Measurements from ENCODE around the gene ABCC11. TPM values are rescaled to one million over a fixed set of nuclear protein-coding genes. Genes with fewer than 3 reads are reported as not detected.
A peak's percentile ranks its signal among the peaks of the same experiment; 100 is the strongest.
"Not testable (repeated sequence)": the region's sequence is repeated elsewhere in the genome, so short reads cannot be mapped to it uniquely, and the experiment has no call there.

Gene ABCC11
- total RNA-seq, 2 donors from 2014 or later, result not detected

DNA sequence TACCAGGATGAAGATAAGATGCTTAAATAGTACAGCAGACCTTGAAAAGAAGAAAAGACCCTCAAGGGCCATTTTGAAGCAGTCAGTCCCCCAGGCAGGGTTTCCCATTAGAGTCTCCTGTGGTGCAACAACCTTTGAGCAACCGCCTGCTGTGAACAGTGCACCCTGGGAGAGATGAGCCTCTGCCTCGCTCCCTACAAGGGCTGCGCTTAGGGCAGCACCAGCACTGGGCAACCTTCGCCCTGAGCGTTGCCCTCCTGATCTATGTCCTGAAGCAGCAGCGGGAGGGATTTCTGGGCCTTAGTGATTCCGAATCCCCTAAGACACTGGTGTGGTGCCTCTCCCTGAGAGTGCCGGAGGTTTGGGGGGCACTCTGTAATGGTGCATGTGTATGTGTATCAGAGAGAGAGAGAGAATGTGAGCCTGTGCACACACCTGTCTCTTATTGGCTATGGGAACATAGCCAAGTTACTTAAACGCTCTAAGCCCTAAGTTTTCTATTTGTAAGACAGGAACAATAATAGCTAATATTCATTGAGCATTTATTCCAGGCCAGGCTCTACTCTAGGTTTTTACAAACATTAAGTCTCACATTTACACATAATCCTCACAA is 66.4 kb downstream of the ABCC11 start:
- peaks cover 17 to 20% of the 10 kb centered on the region in 2 donors for H3K27me3 Mint-ChIP-seq
- no peak overlapping the region for H3K4me3 Mint-ChIP-seq
- H3K27ac Mint-ChIP-seq, result no peak overlapping the region
- DNase-seq (ENCODE audit: low spot score) (no peak), ATAC-seq (no peak)
- no peaks in the 10 kb centered on the region for H3K4me1 Mint-ChIP-seq (ENCODE audit: low read depth in 2 of 2)
- H3K9me3 Mint-ChIP-seq, result no peaks in the 10 kb centered on the region
- H3K36me3 Mint-ChIP-seq, result no peaks in the 10 kb centered on the region

DNA sequence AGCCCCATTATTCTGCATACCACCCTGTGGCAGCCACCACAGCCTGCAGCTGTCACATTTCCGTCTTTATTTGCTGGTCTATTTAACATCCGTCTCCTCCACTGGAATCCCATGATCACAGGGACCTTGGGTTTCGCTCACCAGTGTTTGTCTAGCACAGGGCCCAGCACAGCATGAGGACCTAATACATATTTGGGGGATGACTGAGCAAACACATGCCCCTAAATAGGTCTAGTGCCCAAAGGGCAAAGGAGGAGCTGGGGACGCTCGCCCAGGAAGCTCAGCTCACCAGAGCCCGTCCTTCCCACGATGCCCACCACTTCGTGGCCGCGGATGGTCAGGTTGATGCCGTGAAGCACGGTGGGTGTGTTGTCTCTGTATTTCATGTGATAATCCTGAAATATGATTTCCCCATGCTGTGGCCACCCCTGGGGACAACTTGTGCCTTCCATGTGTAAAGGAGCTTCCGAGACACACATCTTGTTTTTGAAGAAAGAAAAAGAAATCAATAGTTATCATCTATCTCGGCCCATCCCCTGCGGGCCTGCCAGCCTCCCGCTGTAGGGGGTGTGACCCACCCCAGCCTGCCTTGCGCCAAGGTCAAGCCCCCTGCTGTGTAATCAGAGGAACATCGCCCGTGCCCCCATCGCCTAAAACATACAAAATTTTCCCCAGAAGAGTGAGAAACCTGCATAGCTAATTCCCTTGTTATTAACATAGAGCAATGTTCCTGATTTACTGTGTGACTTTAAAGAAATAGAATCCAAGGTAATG is 70.5 kb downstream of the ABCC11 start:
- no peak overlapping the region for H3K27ac Mint-ChIP-seq
- H3K27me3 Mint-ChIP-seq, result peaks cover 19 to 23% of the 10 kb centered on the region in 2 donors
- no peaks in the 10 kb centered on the region for H3K36me3 Mint-ChIP-seq
- no peaks in the 10 kb centered on the region for H3K9me3 Mint-ChIP-seq
- no peak for DNase-seq (ENCODE audit: low spot score)
- no peak overlapping the region for H3K4me3 Mint-ChIP-seq
- ATAC-seq, result no peak
- H3K4me1 Mint-ChIP-seq (ENCODE audit: low read depth in 2 of 2), result no peaks in the 10 kb centered on the region

GRCh38 chr16:48173889-48174288 is 73.5 kb downstream of the ABCC11 start:
- no peaks in the 10 kb centered on the region for H3K4me1 Mint-ChIP-seq (ENCODE audit: low read depth in 2 of 2)
- ATAC-seq, result no peak
- H3K4me3 Mint-ChIP-seq, result no peak overlapping the region
- no peaks in the 10 kb centered on the region for H3K36me3 Mint-ChIP-seq
- H3K27ac Mint-ChIP-seq, result no peak overlapping the region
- H3K9me3 Mint-ChIP-seq, result no peaks in the 10 kb centered on the region
- no peak for DNase-seq (ENCODE audit: low spot score)
- H3K27me3 Mint-ChIP-seq, result peaks cover 17 to 23% of the 10 kb centered on the region in 2 donors

GRCh38 chr16:48172682-48173081 is 74.7 kb downstream of the ABCC11 start:
- H3K27me3 Mint-ChIP-seq, result peaks cover 13 to 19% of the 10 kb centered on the region in 2 donors
- no peak overlapping the region for H3K4me3 Mint-ChIP-seq
- H3K36me3 Mint-ChIP-seq, result no peaks in the 10 kb centered on the region
- ATAC-seq (no peak), DNase-seq (ENCODE audit: low spot score) (no peak)
- H3K4me1 Mint-ChIP-seq (ENCODE audit: low read depth in 2 of 2), result no peaks in the 10 kb centered on the region
- H3K9me3 Mint-ChIP-seq, result no peaks in the 10 kb centered on the region
- no peak overlapping the region for H3K27ac Mint-ChIP-seq

- Mint-ChIP-seq H3K9me3 (no peaks in the 10 kb centered on the region), H3K4me3 (no peak overlapping the region)
Observed at GRCh38 chr16:48169896-48170295, 77.4 kb downstream of the ABCC11 start.

GRCh38 chr16:48168075-48168474 is 79.3 kb downstream of the ABCC11 start:
- Mint-ChIP-seq H3K27ac (no peak overlapping the region), H3K4me1 (ENCODE audit: low read depth in 2 of 2) (peaks cover 0 to 4% of the 10 kb centered on the region in 2 donors), H3K27me3 (peaks cover 0 to 5% of the 10 kb centered on the region in 2 donors), H3K36me3 (no peaks in the 10 kb centered on the region), H3K9me3 (no peaks in the 10 kb centered on the region), H3K4me3 (no peak overlapping the region)
- DNase-seq (ENCODE audit: low spot score) (no peak), ATAC-seq (no peak)

More at GRCh38 chr16:48169896-48170295, 77.4 kb downstream of the ABCC11 start:
- ATAC-seq (no peak), DNase-seq (ENCODE audit: low spot score) (no peak)
- Mint-ChIP-seq H3K27me3 (peaks cover 5 to 6% of the 10 kb centered on the region in 2 donors), H3K4me1 (ENCODE audit: low read depth in 2 of 2) (peaks cover 0 to 1% of the 10 kb centered on the region in 2 donors), H3K27ac (no peak overlapping the region), H3K36me3 (no peaks in the 10 kb centered on the region)

DNA sequence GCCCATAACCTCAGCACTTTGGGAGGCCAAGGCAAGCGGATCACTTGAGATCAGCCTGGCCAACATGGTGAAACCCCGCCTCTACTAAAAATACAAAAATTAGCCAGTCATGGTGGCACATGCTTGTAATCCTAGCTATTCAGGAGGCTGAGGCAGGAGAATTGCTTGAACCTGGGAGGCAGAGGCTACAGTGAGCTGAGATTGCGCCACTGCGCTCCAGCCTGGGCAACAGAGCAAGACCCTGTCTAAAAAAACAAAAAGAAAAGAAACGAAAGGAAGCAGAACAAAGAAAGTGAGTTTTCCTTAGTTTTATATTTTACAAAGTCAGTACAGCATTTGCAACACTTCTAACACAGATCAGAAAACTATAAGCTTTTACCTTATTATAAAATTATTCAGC is 80.7 kb downstream of the ABCC11 start:
- not testable (repeated sequence) for H3K27ac Mint-ChIP-seq; DNase-seq (ENCODE audit: low spot score); H3K4me3 Mint-ChIP-seq; H3K4me1 Mint-ChIP-seq (ENCODE audit: low read depth in 2 of 2); H3K9me3 Mint-ChIP-seq; ATAC-seq; H3K36me3 Mint-ChIP-seq
- peaks cover 0 to 12% of the 10 kb centered on the region in 2 donors for H3K27me3 Mint-ChIP-seq

GRCh38 chr16:48165961-48166578 is 81.3 kb downstream of the ABCC11 start:
- ATAC-seq (no peak), DNase-seq (ENCODE audit: low spot score) (no peak)
- H3K27me3 Mint-ChIP-seq, result peaks cover 0 to 12% of the 10 kb centered on the region in 2 donors
- H3K9me3 Mint-ChIP-seq, result no peaks in the 10 kb centered on the region
- H3K4me3 Mint-ChIP-seq, result no peak overlapping the region
- H3K4me1 Mint-ChIP-seq (ENCODE audit: low read depth in 2 of 2), result peaks cover 0 to 4% of the 10 kb centered on the region in 2 donors
- no peak overlapping the region for H3K27ac Mint-ChIP-seq
- H3K36me3 Mint-ChIP-seq, result no peaks in the 10 kb centered on the region

GRCh38 chr16:48164907-48165715 is 82.2 kb downstream of the ABCC11 start:
- Mint-ChIP-seq H3K27me3 (peaks cover 0 to 12% of the 10 kb centered on the region in 2 donors), H3K4me3 (no peak overlapping the region), H3K27ac (no peak overlapping the region), H3K36me3 (no peaks in the 10 kb centered on the region), H3K4me1 (ENCODE audit: low read depth in 2 of 2) (peaks cover 0 to 4% of the 10 kb centered on the region in 2 donors), H3K9me3 (no peaks in the 10 kb centered on the region)
- DNase-seq (ENCODE audit: low spot score) (peak; percentile 66), ATAC-seq (peak; percentile 80 to 85)

- Mint-ChIP-seq H3K9me3 (no peaks in the 10 kb centered on the region), H3K4me1 (ENCODE audit: low read depth in 2 of 2) (peaks cover 0 to 7% of the 10 kb centered on the region in 2 donors), H3K27me3 (peaks cover 0 to 16% of the 10 kb centered on the region in 2 donors), H3K36me3 (no peaks in the 10 kb centered on the region), H3K4me3 (no peak overlapping the region), H3K27ac (no peak overlapping the region)
- ATAC-seq, result no peak
- no peak for DNase-seq (ENCODE audit: low spot score)
Observed at GRCh38 chr16:48162839-48163410, 84.4 kb downstream of the ABCC11 start.

DNA sequence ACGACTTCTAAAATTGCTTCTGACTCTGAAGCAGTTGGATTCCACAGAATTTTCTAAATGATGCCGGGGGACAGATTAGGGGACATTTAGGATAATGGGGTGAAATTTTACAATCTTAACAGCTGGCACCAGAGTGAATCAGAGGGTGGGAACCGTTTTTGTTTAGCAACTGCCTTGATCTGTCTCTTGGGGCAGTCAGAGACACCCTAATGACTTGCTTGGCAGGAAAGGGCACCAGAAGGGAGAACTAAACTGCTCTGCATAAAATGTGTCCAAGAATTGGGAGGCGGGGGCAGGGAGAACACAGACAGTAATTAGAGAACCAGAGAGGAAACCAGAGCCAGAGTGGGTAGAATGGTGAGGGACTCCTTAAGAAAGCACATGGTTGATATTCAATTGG is 85.4 kb downstream of the ABCC11 start:
- Mint-ChIP-seq H3K9me3 (no peaks in the 10 kb centered on the region), H3K4me1 (ENCODE audit: low read depth in 2 of 2) (peaks cover 0 to 7% of the 10 kb centered on the region in 2 donors), H3K4me3 (no peak overlapping the region), H3K27me3 (peaks cover 5 to 22% of the 10 kb centered on the region in 2 donors), H3K27ac (no peak overlapping the region), H3K36me3 (no peaks in the 10 kb centered on the region)
- ATAC-seq (no peak), DNase-seq (ENCODE audit: low spot score) (no peak)

GRCh38 chr16:48160575-48160974 is 86.8 kb downstream of the ABCC11 start:
- peaks cover 0 to 7% of the 10 kb centered on the region in 2 donors for H3K4me1 Mint-ChIP-seq (ENCODE audit: low read depth in 2 of 2)
- no peak for DNase-seq (ENCODE audit: low spot score)
- ATAC-seq, result peak in 1 of 2 donors; percentile 26
- H3K9me3 Mint-ChIP-seq, result no peaks in the 10 kb centered on the region
- no peaks in the 10 kb centered on the region for H3K36me3 Mint-ChIP-seq
- H3K27me3 Mint-ChIP-seq, result peaks cover 7 to 24% of the 10 kb centered on the region in 2 donors
- H3K4me3 Mint-ChIP-seq, result no peak overlapping the region
- no peak overlapping the region for H3K27ac Mint-ChIP-seq

- no peak overlapping the region for H3K4me3 Mint-ChIP-seq
- ATAC-seq (no peak), DNase-seq (ENCODE audit: low spot score) (no peak)
- H3K9me3 Mint-ChIP-seq, result no peaks in the 10 kb centered on the region
- peaks cover 0 to 3% of the 10 kb centered on the region in 2 donors for H3K4me1 Mint-ChIP-seq (ENCODE audit: low read depth in 2 of 2)
- H3K27me3 Mint-ChIP-seq, result peaks cover 7 to 23% of the 10 kb centered on the region in 2 donors
- H3K27ac Mint-ChIP-seq, result no peak overlapping the region
- H3K36me3 Mint-ChIP-seq, result no peaks in the 10 kb centered on the region
Observed at GRCh38 chr16:48158296-48158695, 89.0 kb downstream of the ABCC11 start.
